Endodermal cell (in vitro differentiated cells): ENCODE results near the gene RNF17. TPM values are rescaled to one million over a fixed set of nuclear protein-coding genes. Genes with fewer than 3 reads are reported as not detected.

Source experiments
- DNase-seq: peaks from one replicate; pipeline ENCODE4 v3.0.0-alpha.2; 2017
- H3K27ac ChIP-seq: 2 replicates; pipeline ENCODE4 v1.5.1; 2013; ENCODE audit warnings: mild to moderate bottlenecking, low read depth, low read length, moderate library complexity
- H3K27me3 ChIP-seq: 2 replicates; pipeline ENCODE4 v1.6.1; 2013; ENCODE audit warnings: mild to moderate bottlenecking, low read length, moderate library complexity; ENCODE audit not compliant: insufficient read depth, control insufficient read depth, poor library complexity, severe bottlenecking
- H3K36me3 ChIP-seq: 2 replicates; pipeline ENCODE4 v1.7.0; 2013; ENCODE audit warnings: mild to moderate bottlenecking, low read length, moderate library complexity; ENCODE audit not compliant: control insufficient read depth, insufficient read depth
- H3K4me1 ChIP-seq: one replicate; pipeline ENCODE4 v1.7.0; 2013; ENCODE audit warnings: low read length; ENCODE audit not compliant: control insufficient read depth, insufficient read depth
- H3K4me3 ChIP-seq: 2 replicates; pipeline ENCODE4 v1.5.1; 2013; ENCODE audit warnings: mild to moderate bottlenecking, low read length, moderate library complexity
- H3K9ac ChIP-seq: 2 replicates; pipeline ENCODE4 v1.6.1; 2013; ENCODE audit warnings: mild to moderate bottlenecking, low read length, moderate library complexity; ENCODE audit not compliant: poor library complexity, severe bottlenecking; ENCODE audit errors: extremely low read depth
- H3K9me3 ChIP-seq: 2 replicates; pipeline ENCODE4 v1.6.1; 2013; ENCODE audit warnings: mild to moderate bottlenecking, low read length, moderate library complexity; ENCODE audit not compliant: control insufficient read depth
- H3K27ac Mint-ChIP-seq: 2 replicates; pipeline ENCODE4 v1.8.0; 2020; ENCODE audit warnings: mixed read lengths
- H3K27me3 Mint-ChIP-seq: 2 replicates; pipeline ENCODE4 v1.8.0; 2021; ENCODE audit warnings: mild to moderate bottlenecking, mixed read lengths; ENCODE audit not compliant: insufficient read depth
- H3K36me3 Mint-ChIP-seq: 2 replicates; pipeline ENCODE4 v1.8.0; 2020; ENCODE audit warnings: low read depth, mixed read lengths
- H3K4me1 Mint-ChIP-seq: 2 replicates; pipeline ENCODE4 v1.8.0; 2020; ENCODE audit warnings: mixed read lengths
- H3K4me3 Mint-ChIP-seq: 2 replicates; pipeline ENCODE4 v1.8.0; 2020; ENCODE audit warnings: mild to moderate bottlenecking, moderate library complexity, mixed read lengths
- H3K9me3 Mint-ChIP-seq: 2 replicates; pipeline ENCODE4 v1.8.0; 2020; ENCODE audit warnings: mild to moderate bottlenecking, mixed read lengths
- WGBS, 2 experiments: methylation state at CpG; one replicate each; pipeline versions ENCODE4 v1.1.5 to v1.1.7; 2013; ENCODE audit warnings: missing lambda C conversion rate in 2 of 2, mixed read lengths in 1 of 2; ENCODE audit not compliant: insufficient coverage in 1 of 2, insufficient read length in 1 of 2; 5-methylcytosine and 5-hydroxymethylcytosine counted together
- total RNA-seq, 2 donors: library from RNA; stranded (reverse); fragmentation: NEBNext Ultra II Directional in 1 of 2; extraction: Animal tissue kit (Norgen Biotek cat#: 25700) in 1 of 2; gene quantifications; 2 replicates in 1 of 2; 3 replicates in 1 of 2; pipeline ENCODE4 v1.2.1, GENCODE V29; 2021
- TF ChIP-seq, protein P1 (sequence below): fragments of 200-600 bp; sonication (generic); conservative IDR thresholded peaks from 2 replicates; pipeline ENCODE4 v1.5.0; 2021; ENCODE audit warnings: antibody characterized with exemption, mild to moderate bottlenecking

The RNF17 gene
- total RNA-seq, 2 donors from 2014 or later, result not detected

DNA sequence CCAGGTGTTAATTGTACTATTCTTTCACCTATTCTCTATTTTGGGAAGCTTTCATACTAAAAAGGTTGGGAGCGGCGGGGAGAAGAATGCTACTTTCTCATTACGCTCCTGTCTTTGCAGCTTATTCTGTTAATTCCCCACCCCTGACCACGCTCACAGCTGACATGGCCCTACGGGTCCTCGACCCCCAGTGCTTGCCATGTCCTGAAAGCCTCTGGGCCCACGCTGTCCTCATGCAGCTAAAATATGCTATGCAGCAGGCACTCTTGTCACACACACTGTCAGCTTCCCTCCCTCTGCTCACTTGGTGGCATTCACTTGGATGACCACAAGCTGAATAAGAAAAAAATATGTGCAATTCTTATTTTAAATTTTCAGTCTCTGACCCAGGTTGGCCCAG is 126.3 kb downstream of the RNF17 start:
- Mint-ChIP-seq H3K36me3 (peaks cover 50% of the 10 kb centered on the region), H3K27ac (no peak overlapping the region), H3K27me3 (no peaks in the 10 kb centered on the region), H3K4me1 (no peaks in the 10 kb centered on the region), H3K9me3 (no peaks in the 10 kb centered on the region), H3K4me3 (no peak overlapping the region)
- H3K27ac ChIP-seq, result no peak overlapping the region
- peaks cover 73% of the 10 kb centered on the region for H3K36me3 ChIP-seq
- no peak overlapping the region for H3K4me3 ChIP-seq
- TF ChIP-seq, protein P1, sequence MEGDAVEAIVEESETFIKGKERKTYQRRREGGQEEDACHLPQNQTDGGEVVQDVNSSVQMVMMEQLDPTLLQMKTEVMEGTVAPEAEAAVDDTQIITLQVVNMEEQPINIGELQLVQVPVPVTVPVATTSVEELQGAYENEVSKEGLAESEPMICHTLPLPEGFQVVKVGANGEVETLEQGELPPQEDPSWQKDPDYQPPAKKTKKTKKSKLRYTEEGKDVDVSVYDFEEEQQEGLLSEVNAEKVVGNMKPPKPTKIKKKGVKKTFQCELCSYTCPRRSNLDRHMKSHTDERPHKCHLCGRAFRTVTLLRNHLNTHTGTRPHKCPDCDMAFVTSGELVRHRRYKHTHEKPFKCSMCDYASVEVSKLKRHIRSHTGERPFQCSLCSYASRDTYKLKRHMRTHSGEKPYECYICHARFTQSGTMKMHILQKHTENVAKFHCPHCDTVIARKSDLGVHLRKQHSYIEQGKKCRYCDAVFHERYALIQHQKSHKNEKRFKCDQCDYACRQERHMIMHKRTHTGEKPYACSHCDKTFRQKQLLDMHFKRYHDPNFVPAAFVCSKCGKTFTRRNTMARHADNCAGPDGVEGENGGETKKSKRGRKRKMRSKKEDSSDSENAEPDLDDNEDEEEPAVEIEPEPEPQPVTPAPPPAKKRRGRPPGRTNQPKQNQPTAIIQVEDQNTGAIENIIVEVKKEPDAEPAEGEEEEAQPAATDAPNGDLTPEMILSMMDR, result no peak
- H3K9me3 ChIP-seq, result no peaks in the 10 kb centered on the region
- no peaks in the 10 kb centered on the region for H3K27me3 ChIP-seq
- no peaks in the 10 kb centered on the region for H3K4me1 ChIP-seq
- 97% methylated on average over 6 to 7 of the region's 7 CpGs for WGBS, 2 experiments
- H3K9ac ChIP-seq, result no peak overlapping the region
- DNase-seq, result no peak

DNA sequence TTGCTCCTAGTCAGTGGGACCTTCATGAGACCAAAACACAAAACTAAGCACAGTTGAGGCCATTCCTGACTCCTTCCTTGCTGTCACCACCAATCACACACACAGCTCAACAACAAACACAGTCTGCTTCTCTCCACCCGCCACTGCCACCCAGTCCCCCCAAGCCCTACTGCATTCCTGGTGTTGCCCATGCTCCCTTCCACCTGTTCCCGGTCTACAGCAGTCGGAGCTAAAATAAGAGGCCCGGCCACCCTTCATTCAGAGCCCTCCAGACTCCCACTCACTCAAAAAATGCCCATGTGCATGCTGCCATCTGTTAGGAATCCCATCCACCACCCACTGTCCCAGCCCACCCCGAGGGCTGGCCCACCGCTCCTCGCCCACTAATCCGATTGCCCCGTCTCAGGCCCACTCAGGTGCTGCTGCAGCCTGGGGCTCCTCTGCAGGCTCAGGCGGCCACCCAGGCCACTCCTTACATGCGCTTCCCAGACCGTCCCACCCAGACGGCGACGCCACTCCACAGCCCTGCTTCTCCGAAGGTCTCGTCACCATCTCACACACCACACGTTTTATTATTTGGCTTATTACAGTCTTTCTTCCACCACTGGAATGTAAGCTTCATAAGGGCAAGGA is 127.6 kb downstream of the RNF17 start:
- Mint-ChIP-seq H3K9me3 (no peaks in the 10 kb centered on the region), H3K4me1 (no peaks in the 10 kb centered on the region), H3K27ac (no peak overlapping the region), H3K36me3 (peaks cover 56% of the 10 kb centered on the region), H3K27me3 (no peaks in the 10 kb centered on the region), H3K4me3 (no peak overlapping the region)
- H3K4me3 ChIP-seq, result no peak overlapping the region
- no peak overlapping the region for H3K9ac ChIP-seq
- DNase-seq, result no peak
- TF ChIP-seq, protein P1, result no peak
- WGBS, 2 experiments, result 92 to 100% methylated on average over 5 to 18 of the region's 18 CpGs
- no peaks in the 10 kb centered on the region for H3K9me3 ChIP-seq
- no peaks in the 10 kb centered on the region for H3K27me3 ChIP-seq
- H3K36me3 ChIP-seq, result peaks cover 73% of the 10 kb centered on the region
- H3K27ac ChIP-seq, result no peak overlapping the region
- H3K4me1 ChIP-seq, result no peaks in the 10 kb centered on the region

DNA sequence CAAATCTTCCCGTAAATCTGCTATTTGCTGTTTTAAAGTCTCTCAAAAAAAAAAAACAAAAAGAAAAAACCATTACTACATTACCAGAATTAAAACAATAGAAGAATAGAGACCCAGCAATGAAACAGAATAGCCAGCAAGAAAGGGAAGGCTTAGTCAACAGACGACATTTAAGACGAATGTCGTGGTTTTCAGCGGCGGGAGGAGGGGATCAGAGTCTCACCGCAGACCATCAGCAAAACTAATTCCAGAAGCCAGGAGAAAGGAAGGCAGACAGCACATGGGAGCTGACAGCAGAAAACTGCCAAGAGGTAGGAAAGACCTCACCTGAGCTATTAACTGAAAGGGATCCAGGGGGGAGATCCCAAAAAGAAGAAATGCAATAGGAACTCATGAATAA is 128.9 kb downstream of the RNF17 start:
- Mint-ChIP-seq H3K4me1 (no peaks in the 10 kb centered on the region), H3K27ac (no peak overlapping the region), H3K9me3 (no peaks in the 10 kb centered on the region), H3K36me3 (peaks cover 59% of the 10 kb centered on the region), H3K27me3 (no peaks in the 10 kb centered on the region), H3K4me3 (no peak overlapping the region)
- TF ChIP-seq, protein P1, result no peak
- Histone ChIP-seq H3K9me3 (no peaks in the 10 kb centered on the region), H3K36me3 (peaks cover 78% of the 10 kb centered on the region), H3K4me1 (no peaks in the 10 kb centered on the region), H3K27me3 (no peaks in the 10 kb centered on the region), H3K9ac (no peak overlapping the region), H3K27ac (no peak overlapping the region), H3K4me3 (no peak overlapping the region)
- no peak for DNase-seq
- 97 to 100% methylated on average over 5 to 7 of the region's 7 CpGs for WGBS, 2 experiments
